Keratinocyte (primary cell): ENCODE data around the gene PRXL2C. TPM values are rescaled to one million over a fixed set of nuclear protein-coding genes. Genes with fewer than 3 reads are reported as not detected.
"Not testable (repeated sequence)": the region's sequence is repeated elsewhere in the genome, so short reads cannot be mapped to it uniquely, and the experiment has no call there.

Experiments used
- DNase-seq: peaks from one replicate; pipeline ENCODE4 v3.0.0-alpha.2; 2011; ENCODE audit warnings: low read depth, missing footprints, low spot score
- FAIRE-seq: peaks from 2 replicates; lab custom pipeline; 2011; peaks lifted over from hg19 to GRCh38; lab: Jason Lieb, UNC
- H2AFZ ChIP-seq: 2 replicates; pipeline ENCODE4 v1.6.0; 2012; ENCODE audit warnings: low read length, control low read depth, inconsistent platforms; ENCODE audit not compliant: control insufficient read depth
- H3K27ac ChIP-seq: 2 replicates; pipeline ENCODE4 v1.5.1; 2011; ENCODE audit warnings: low read length; ENCODE audit not compliant: control insufficient read depth, insufficient read depth
- H3K27me3 ChIP-seq: 3 replicates; pipeline ENCODE4 v1.6.0; 2011; ENCODE audit warnings: low read length; ENCODE audit not compliant: control insufficient read depth, insufficient read depth; ENCODE audit errors: extremely low read depth
- H3K36me3 ChIP-seq, 2 experiments: 2 replicates in 1 of 2; 3 replicates in 1 of 2; pipeline ENCODE4 v1.5.1; 2011; ENCODE audit warnings: low read length in 2 of 2, mild to moderate bottlenecking in 1 of 2; ENCODE audit not compliant: control insufficient read depth in 2 of 2, insufficient read depth in 2 of 2; ENCODE audit errors: extremely low read depth in 1 of 2
- H3K4me1 ChIP-seq: 3 replicates; pipeline ENCODE4 v1.5.1; 2011; ENCODE audit warnings: low read length; ENCODE audit not compliant: control insufficient read depth, insufficient read depth; ENCODE audit errors: extremely low read depth
- H3K4me2 ChIP-seq: 3 replicates; pipeline ENCODE4 v1.6.0; 2011; ENCODE audit warnings: low read depth, low read length; ENCODE audit not compliant: control insufficient read depth, insufficient read depth; ENCODE audit errors: extremely low read depth
- H3K4me3 ChIP-seq, 3 experiments: fragments of 200-600 bp in 1 of 3; sonication (generic) in 1 of 3; 2 replicates in 2 of 3; 3 replicates in 1 of 3; pipeline ENCODE4 v1.5.1; 2011 to 2016; ENCODE audit warnings: low read length in 3 of 3, mild to moderate bottlenecking in 3 of 3, control low read depth in 2 of 3, inconsistent platforms in 1 of 3, low read depth in 1 of 3, mixed read lengths in 1 of 3, mixed run types in 1 of 3, moderate library complexity in 1 of 3; ENCODE audit not compliant: control insufficient read depth in 2 of 3, insufficient read depth in 2 of 3; ENCODE audit errors: extremely low read depth in 1 of 3
- H3K79me2 ChIP-seq: 2 replicates; pipeline ENCODE4 v1.6.0; 2012; ENCODE audit warnings: low read length; ENCODE audit not compliant: control insufficient read depth, insufficient read depth
- H3K9ac ChIP-seq: 3 replicates; pipeline ENCODE4 v1.6.0; 2011; ENCODE audit warnings: low read length; ENCODE audit not compliant: control insufficient read depth, insufficient read depth; ENCODE audit errors: extremely low read depth
- H3K9me1 ChIP-seq: 3 replicates; pipeline ENCODE4 v1.6.0; 2011; ENCODE audit warnings: low read length; ENCODE audit not compliant: control insufficient read depth, insufficient read depth; ENCODE audit errors: extremely low read depth
- H3K9me3 ChIP-seq: 2 replicates; pipeline ENCODE4 v1.5.1; 2012; ENCODE audit warnings: low read depth, low read length; ENCODE audit not compliant: control insufficient read depth
- H4K20me1 ChIP-seq: 3 replicates; pipeline ENCODE4 v1.6.0; 2011; ENCODE audit warnings: low read length; ENCODE audit not compliant: control insufficient read depth, insufficient read depth; ENCODE audit errors: extremely low read depth
- EZH2 ChIP-seq: IDR thresholded peaks from one replicate; pipeline ENCODE4 v1.6.1; 2012; ENCODE audit warnings: inconsistent platforms, mild to moderate bottlenecking, low read length, moderate library complexity
- dilution Hi-C: fragments of 300-500 bp; cut with MboI; formaldehyde crosslinking; loops from one replicate; pipeline ENCODE4 v1.7.0; 2020; ENCODE audit warnings: low sequenced_read_pairs; ENCODE audit not compliant: extremely low pct_ligation_motif_present
- polyA plus RNA-seq, 5 experiments: library from polyadenylated mRNA; depleted of rRNA in 3 of 5; stranded (reverse) in 3 of 5; stranded (forward) in 1 of 5; unstranded in 1 of 5; fragments of >200 nt; gene quantifications; 1 replicate in 1 of 5; 2 replicates in 3 of 5; 3 replicates in 1 of 5; pipeline versions ENCODE4 v1.2.1 to v1.2.3, GENCODE V29; 2011 to 2012; ENCODE audit warnings: missing spikeins in 2 of 5, low read depth in 1 of 5, low replicate concordance in 1 of 5
- TF ChIP-seq, protein P1 (sequence below), 3 experiments: IDR thresholded peaks in 1 of 3; conservative IDR thresholded peaks in 1 of 3; optimal IDR thresholded peaks in 1 of 3; 2 replicates in 2 of 3; 3 replicates in 1 of 3; pipeline versions ENCODE3 to v1.5.1; 2011; ENCODE audit warnings: low read length in 3 of 3, mild to moderate bottlenecking in 3 of 3, moderate library complexity in 2 of 3, control low read depth in 1 of 3, inconsistent platforms in 1 of 3; ENCODE audit not compliant: insufficient read depth in 2 of 3; ENCODE audit errors: extremely low read depth in 1 of 3

Gene PRXL2C
- polyA plus RNA-seq, 1 donor (not counting 4 experiments of a cell fraction or from before 2014, with no cell fraction given) = 10.1 TPM

- Histone ChIP-seq H3K36me3 (no peaks in the 10 kb centered on the region), H4K20me1 (no peaks in the 10 kb centered on the region), H3K9ac (no peak overlapping the region), H3K9me3 (no peaks in the 10 kb centered on the region), H3K9me1 (no peaks in the 10 kb centered on the region), H2AFZ (no peak overlapping the region), H3K4me2 (no peak overlapping the region), H3K4me3 (no peak overlapping the region), H3K27ac (no peak overlapping the region), H3K4me1 (peaks cover 26% of the 10 kb centered on the region), H3K27me3 (no peaks in the 10 kb centered on the region), H3K79me2 (peaks cover 23% of the 10 kb centered on the region)
- TF ChIP-seq, protein P1, sequence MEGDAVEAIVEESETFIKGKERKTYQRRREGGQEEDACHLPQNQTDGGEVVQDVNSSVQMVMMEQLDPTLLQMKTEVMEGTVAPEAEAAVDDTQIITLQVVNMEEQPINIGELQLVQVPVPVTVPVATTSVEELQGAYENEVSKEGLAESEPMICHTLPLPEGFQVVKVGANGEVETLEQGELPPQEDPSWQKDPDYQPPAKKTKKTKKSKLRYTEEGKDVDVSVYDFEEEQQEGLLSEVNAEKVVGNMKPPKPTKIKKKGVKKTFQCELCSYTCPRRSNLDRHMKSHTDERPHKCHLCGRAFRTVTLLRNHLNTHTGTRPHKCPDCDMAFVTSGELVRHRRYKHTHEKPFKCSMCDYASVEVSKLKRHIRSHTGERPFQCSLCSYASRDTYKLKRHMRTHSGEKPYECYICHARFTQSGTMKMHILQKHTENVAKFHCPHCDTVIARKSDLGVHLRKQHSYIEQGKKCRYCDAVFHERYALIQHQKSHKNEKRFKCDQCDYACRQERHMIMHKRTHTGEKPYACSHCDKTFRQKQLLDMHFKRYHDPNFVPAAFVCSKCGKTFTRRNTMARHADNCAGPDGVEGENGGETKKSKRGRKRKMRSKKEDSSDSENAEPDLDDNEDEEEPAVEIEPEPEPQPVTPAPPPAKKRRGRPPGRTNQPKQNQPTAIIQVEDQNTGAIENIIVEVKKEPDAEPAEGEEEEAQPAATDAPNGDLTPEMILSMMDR (optimal IDR thresholded peaks at IDR 0.05 in 1 of 3, IDR thresholded peaks at IDR 0.05 in 1 of 3, conservative IDR thresholded peaks at IDR 0.05 in 1 of 3; ENCODE audit: extremely low read depth in 1 of 3, insufficient read depth in 2 of 3, low read length in 3 of 3) = no peak
- no peak for TF ChIP-seq EZH2
- dilution Hi-C loops = no loop called here
- FAIRE-seq (no peak), DNase-seq (no peak)
These were observed 39.7 kb downstream of the PRXL2C start for GRCh38 chr9:96615411-96615810.

- H3K36me3 ChIP-seq, H3K27me3 ChIP-seq, H2AFZ ChIP-seq, dilution Hi-C loops, H3K4me3 ChIP-seq, H3K27ac ChIP-seq, DNase-seq, H3K9me1 ChIP-seq, FAIRE-seq, H3K4me2 ChIP-seq, H3K9me3 ChIP-seq, H4K20me1 ChIP-seq, H3K9ac ChIP-seq: not testable (repeated sequence)
- Histone ChIP-seq H3K79me2 (peaks cover 23% of the 10 kb centered on the region), H3K4me1 (peaks cover 22% of the 10 kb centered on the region)
These were observed 40.5 kb downstream of the PRXL2C start for GRCh38 chr9:96614664-96615063.

- FAIRE-seq (no peak), DNase-seq (no peak)
- Histone ChIP-seq H3K4me3 (no peak overlapping the region), H3K4me1 (peaks cover 17% of the 10 kb centered on the region), H3K36me3 (no peaks in the 10 kb centered on the region), H3K9me1 (no peaks in the 10 kb centered on the region), H3K9me3 (no peaks in the 10 kb centered on the region), H3K27me3 (no peaks in the 10 kb centered on the region), H3K27ac (no peak overlapping the region), H4K20me1 (no peaks in the 10 kb centered on the region), H2AFZ (no peak overlapping the region), H3K9ac (no peak overlapping the region), H3K4me2 (no peak overlapping the region), H3K79me2 (peaks cover 26% of the 10 kb centered on the region)
- dilution Hi-C loops = no loop called here
- TF ChIP-seq, protein P1 (optimal IDR thresholded peaks at IDR 0.05 in 1 of 3, IDR thresholded peaks at IDR 0.05 in 1 of 3, conservative IDR thresholded peaks at IDR 0.05 in 1 of 3; ENCODE audit: extremely low read depth in 1 of 3, insufficient read depth in 2 of 3, low read length in 3 of 3) = no peak
- no peak for TF ChIP-seq EZH2
These were observed 42.0 kb downstream of the PRXL2C start for GRCh38 chr9:96612966-96613589.
